ENCODE results near the gene GREB1. TPM values are rescaled to one million over a fixed set of nuclear protein-coding genes. Genes with fewer than 3 reads are reported as not detected.

Gene GREB1
- total and polyA plus RNA-seq, 2 donors (not counting 1 experiment from before 2014, with no cell fraction given): 0.04 to 0.39 TPM

DNA sequence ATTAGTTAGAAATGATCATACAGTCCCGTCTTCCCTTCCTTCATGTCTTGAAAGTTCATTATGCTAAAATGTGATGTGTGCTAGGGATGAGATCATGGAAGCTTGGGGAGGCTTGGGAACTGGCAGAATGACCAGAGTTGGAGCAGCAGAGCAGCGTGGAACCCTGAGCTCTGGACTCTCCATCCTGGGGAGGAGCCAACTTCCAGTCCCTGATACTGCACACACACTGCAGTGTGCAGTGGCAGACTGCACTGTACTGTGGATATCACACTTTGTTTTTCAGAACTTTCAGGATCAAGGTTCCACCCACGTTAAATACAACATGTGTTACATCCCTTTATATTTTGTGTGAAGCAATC, 27.3 kb upstream of the GREB1 start:
- Histone ChIP-seq H2AFZ (ENCODE audit: insufficient read depth, low read depth, low read length, poor library complexity, severe bottlenecking) (no peak overlapping the region), H3K4me1 (ENCODE audit: control insufficient read depth in 2 of 2, insufficient read depth in 2 of 2, low read length in 2 of 2) (no peaks in the 10 kb centered on the region), H3K9ac (ENCODE audit: low read length) (no peak overlapping the region), H4K20me1 (ENCODE audit: control insufficient read depth, insufficient read depth, low read length, poor library complexity, severe bottlenecking) (no peaks in the 10 kb centered on the region), H3K79me2 (ENCODE audit: control insufficient read depth, insufficient read depth, low read length) (no peaks in the 10 kb centered on the region), H3K4me2 (replicated peaks; ENCODE audit: low read depth, low read length, poor library complexity, severe bottlenecking) (no peak overlapping the region), H3K36me3 (replicated peaks in 1 of 2; ENCODE audit: control extremely low read depth in 1 of 2, control insufficient read depth in 1 of 2, extremely low read depth in 1 of 2, insufficient read depth in 2 of 2, low read length in 1 of 2) (no peaks in the 10 kb centered on the region), H3K27ac (ENCODE audit: low read length in 2 of 2) (no peak overlapping the region), H3K27me3 (replicated peaks in 1 of 4; ENCODE audit: control extremely low read depth in 1 of 4, control insufficient read depth in 3 of 4, insufficient read depth in 4 of 4, low read length in 3 of 4) (peaks cover 0 to 5% (median 3%) of the 10 kb centered on the region in 4 experiments), H3K9me3 (ENCODE audit: control extremely low read depth in 1 of 3, control insufficient read depth in 2 of 3, insufficient read depth in 1 of 3, low read length in 2 of 3) (no peaks in the 10 kb centered on the region), H3K4me3 (ENCODE audit: control extremely low read depth in 1 of 5, extremely low read depth in 1 of 5, insufficient read depth in 1 of 5, low read depth in 2 of 5, low read length in 4 of 5) (no peak overlapping the region)
- Mint-ChIP-seq H3K27me3 (peaks cover 29% of the 10 kb centered on the region), H3K4me1 (no peaks in the 10 kb centered on the region), H3K9me3 (ENCODE audit: insufficient read depth) (no peaks in the 10 kb centered on the region), H3K4me3 (no peak overlapping the region), H3K27ac (no peak overlapping the region)
- no peak for ATAC-seq (ENCODE audit: low read depth)
- POLR2A ChIA-PET: no interaction called here
- TF ChIP-seq CTCF (IDR thresholded peaks at IDR 0.05) (no peak), EZH2 (IDR thresholded peaks at IDR 0.05; ENCODE audit: borderline replicate concordance, insufficient read depth, low read depth, low read length, poor library complexity, severe bottlenecking) (no peak)
- intact Hi-C loops (cut with micrococcal nuclease): no loop called here
- no peak for DNase-seq
- CTCF ChIA-PET: no interaction called here
- WGBS (ENCODE audit: insufficient coverage): 0% methylated on average over 1 of the region's 3 CpGs

DNA sequence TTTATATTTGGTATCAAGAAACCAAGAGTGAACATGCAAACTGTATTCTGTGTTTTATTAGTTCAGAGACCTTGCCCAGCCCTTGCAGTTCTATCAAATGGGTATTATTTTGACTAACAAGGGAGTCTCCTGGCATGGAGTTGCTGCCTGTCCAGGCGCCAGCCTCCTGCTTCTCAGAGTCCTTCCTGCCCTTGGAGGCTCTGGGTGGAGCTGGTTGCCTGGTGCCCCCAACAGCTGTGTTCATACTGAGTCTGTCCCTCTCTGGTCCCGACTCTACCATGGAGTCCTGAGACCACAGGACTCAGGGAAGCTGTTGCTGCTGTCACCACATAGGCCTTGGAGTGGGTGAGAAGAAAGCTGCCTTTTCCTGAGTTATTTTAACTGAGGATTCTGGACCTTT, 26.3 kb upstream of the GREB1 start:
- no peak for TF ChIP-seq EZH2 (IDR thresholded peaks at IDR 0.05; ENCODE audit: borderline replicate concordance, insufficient read depth, low read depth, low read length, poor library complexity, severe bottlenecking)
- no peak for TF ChIP-seq CTCF (IDR thresholded peaks at IDR 0.05)
- Histone ChIP-seq H3K36me3 (replicated peaks in 1 of 2; ENCODE audit: control extremely low read depth in 1 of 2, control insufficient read depth in 1 of 2, extremely low read depth in 1 of 2, insufficient read depth in 2 of 2, low read length in 1 of 2) (no peaks in the 10 kb centered on the region), H3K4me2 (replicated peaks; ENCODE audit: low read depth, low read length, poor library complexity, severe bottlenecking) (no peak overlapping the region), H3K79me2 (ENCODE audit: control insufficient read depth, insufficient read depth, low read length) (no peaks in the 10 kb centered on the region), H4K20me1 (ENCODE audit: control insufficient read depth, insufficient read depth, low read length, poor library complexity, severe bottlenecking) (no peaks in the 10 kb centered on the region), H3K27me3 (replicated peaks in 1 of 4; ENCODE audit: control extremely low read depth in 1 of 4, control insufficient read depth in 3 of 4, insufficient read depth in 4 of 4, low read length in 3 of 4) (peaks cover 0 to 5% (median 3%) of the 10 kb centered on the region in 4 experiments), H3K4me1 (ENCODE audit: control insufficient read depth in 2 of 2, insufficient read depth in 2 of 2, low read length in 2 of 2) (no peaks in the 10 kb centered on the region), H3K9ac (ENCODE audit: low read length) (no peak overlapping the region), H3K27ac (ENCODE audit: low read length in 2 of 2) (no peak overlapping the region), H3K9me3 (ENCODE audit: control extremely low read depth in 1 of 3, control insufficient read depth in 2 of 3, insufficient read depth in 1 of 3, low read length in 2 of 3) (no peaks in the 10 kb centered on the region), H2AFZ (ENCODE audit: insufficient read depth, low read depth, low read length, poor library complexity, severe bottlenecking) (no peak overlapping the region), H3K4me3 (ENCODE audit: control extremely low read depth in 1 of 5, extremely low read depth in 1 of 5, insufficient read depth in 1 of 5, low read depth in 2 of 5, low read length in 4 of 5) (no peak overlapping the region)
- H3K27me3 Mint-ChIP-seq: peaks cover 32% of the 10 kb centered on the region
- H3K9me3 Mint-ChIP-seq (ENCODE audit: insufficient read depth): no peaks in the 10 kb centered on the region
- 75% methylated on average over 2 of the region's 2 CpGs for WGBS (ENCODE audit: insufficient coverage)
- DNase-seq: no peak
- no peak for ATAC-seq (ENCODE audit: low read depth)
- no peak overlapping the region for H3K27ac Mint-ChIP-seq
- CTCF ChIA-PET: no interaction called here
- intact Hi-C loops (cut with micrococcal nuclease): no loop called here
- POLR2A ChIA-PET: no interaction called here
- H3K4me1 Mint-ChIP-seq: no peaks in the 10 kb centered on the region
- H3K4me3 Mint-ChIP-seq: no peak overlapping the region

Measured in B cell (primary cell).